K562 (cell line): ENCODE data around the gene NINJ2.

Experiments
- CEBPB ChIP-seq: fragments of 450-650 bp; IDR thresholded peaks from 2 replicates; pipeline ENCODE4 v1.6.1; 2016; ENCODE audit warnings: missing genetic modification characterization, missing compliant biosample characterization
- NR2C2 ChIP-seq, 2 experiments: fragments of 200-800 bp in 1 of 2; sonication (Bioruptor generic) in 1 of 2; sonication (generic) in 1 of 2; formaldehyde crosslinking in 1 of 2; IDR thresholded peaks; 2 replicates each; pipeline versions ENCODE4 v1.6.1 to v1.8.0; 2016 to 2022; ENCODE audit warnings: mild to moderate bottlenecking in 1 of 2, missing compliant biosample characterization in 1 of 2, missing genetic modification characterization in 1 of 2, missing genetic modification reagents in 1 of 2
- POLR2A ChIP-seq: fragments of 450-650 bp; conservative IDR thresholded peaks from 2 replicates; pipeline ENCODE4 v1.6.1; 2016
- RFX7 ChIP-seq: fragments of 250-450 bp; sonication (Bioruptor Pico); IDR thresholded peaks from 2 replicates; pipeline ENCODE4 v1.5.1; 2021; ENCODE audit warnings: mild to moderate bottlenecking
- ZNF232 ChIP-seq: sonication (generic); formaldehyde crosslinking; IDR thresholded peaks from 2 replicates; pipeline ENCODE4 v1.8.0; 2022; ENCODE audit warnings: mild to moderate bottlenecking, missing genetic modification reagents
- ZNF274 ChIP-seq: IDR thresholded peaks from 2 replicates; pipeline ENCODE4 v1.6.1; 2011; ENCODE audit warnings: low read depth, mild to moderate bottlenecking, low read length, moderate library complexity, borderline replicate concordance
- TF ChIP-seq, protein P1 (sequence below): fragments of 200-800 bp; sonication (Bioruptor generic); IDR thresholded peaks from 2 replicates; pipeline ENCODE4 v1.6.1; 2016; ENCODE audit warnings: missing genetic modification characterization, missing compliant biosample characterization
- TF ChIP-seq, protein P2 (sequence below): sonication (generic); formaldehyde crosslinking; IDR thresholded peaks from 2 replicates; pipeline ENCODE4 v1.9.0; 2022; ENCODE audit warnings: mild to moderate bottlenecking, missing genetic modification reagents
- TF ChIP-seq, protein P3 (sequence below): sonication (generic); formaldehyde crosslinking; IDR thresholded peaks from 2 replicates; pipeline ENCODE4 v1.4.0; 2020; ENCODE audit warnings: mild to moderate bottlenecking, missing genetic modification reagents
- TF ChIP-seq, protein P4 (sequence below), 3 experiments: IDR thresholded peaks in 2 of 3; conservative IDR thresholded peaks in 1 of 3; 2 replicates each; pipeline ENCODE4 v1.5.1; 2011 to 2012; ENCODE audit warnings: low read length in 3 of 3, mild to moderate bottlenecking in 3 of 3, control low read depth in 2 of 3, improper control_type of control experiment in 1 of 3, inconsistent platforms in 1 of 3, low read depth in 1 of 3, mixed read lengths in 1 of 3, moderate library complexity in 1 of 3; ENCODE audit not compliant: insufficient read depth in 2 of 3
- TF ChIP-seq, protein P5 (sequence below): fragments of 200-600 bp; sonication (generic); IDR thresholded peaks from one replicate; pipeline ENCODE4 v1.6.1; 2012; ENCODE audit warnings: mild to moderate bottlenecking, low read depth, low read length, inconsistent platforms

DNA sequence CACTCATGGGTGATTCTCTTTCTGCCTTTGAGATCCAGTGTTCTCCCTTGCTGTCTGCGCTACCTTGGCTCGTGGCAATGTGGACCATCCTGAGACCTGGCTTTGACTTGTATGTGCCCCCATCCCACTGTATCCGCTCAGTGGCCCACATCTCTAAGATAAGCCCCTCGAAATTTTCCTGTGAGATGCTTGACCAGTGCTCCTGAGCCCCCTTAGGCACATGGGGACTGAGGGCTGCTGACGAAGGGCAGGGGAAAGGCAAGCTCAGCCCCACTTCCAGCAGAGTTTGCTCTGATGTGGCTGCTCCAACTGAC, 1.5 kb upstream of the NINJ2 start:
- TF ChIP-seq, protein P1, sequence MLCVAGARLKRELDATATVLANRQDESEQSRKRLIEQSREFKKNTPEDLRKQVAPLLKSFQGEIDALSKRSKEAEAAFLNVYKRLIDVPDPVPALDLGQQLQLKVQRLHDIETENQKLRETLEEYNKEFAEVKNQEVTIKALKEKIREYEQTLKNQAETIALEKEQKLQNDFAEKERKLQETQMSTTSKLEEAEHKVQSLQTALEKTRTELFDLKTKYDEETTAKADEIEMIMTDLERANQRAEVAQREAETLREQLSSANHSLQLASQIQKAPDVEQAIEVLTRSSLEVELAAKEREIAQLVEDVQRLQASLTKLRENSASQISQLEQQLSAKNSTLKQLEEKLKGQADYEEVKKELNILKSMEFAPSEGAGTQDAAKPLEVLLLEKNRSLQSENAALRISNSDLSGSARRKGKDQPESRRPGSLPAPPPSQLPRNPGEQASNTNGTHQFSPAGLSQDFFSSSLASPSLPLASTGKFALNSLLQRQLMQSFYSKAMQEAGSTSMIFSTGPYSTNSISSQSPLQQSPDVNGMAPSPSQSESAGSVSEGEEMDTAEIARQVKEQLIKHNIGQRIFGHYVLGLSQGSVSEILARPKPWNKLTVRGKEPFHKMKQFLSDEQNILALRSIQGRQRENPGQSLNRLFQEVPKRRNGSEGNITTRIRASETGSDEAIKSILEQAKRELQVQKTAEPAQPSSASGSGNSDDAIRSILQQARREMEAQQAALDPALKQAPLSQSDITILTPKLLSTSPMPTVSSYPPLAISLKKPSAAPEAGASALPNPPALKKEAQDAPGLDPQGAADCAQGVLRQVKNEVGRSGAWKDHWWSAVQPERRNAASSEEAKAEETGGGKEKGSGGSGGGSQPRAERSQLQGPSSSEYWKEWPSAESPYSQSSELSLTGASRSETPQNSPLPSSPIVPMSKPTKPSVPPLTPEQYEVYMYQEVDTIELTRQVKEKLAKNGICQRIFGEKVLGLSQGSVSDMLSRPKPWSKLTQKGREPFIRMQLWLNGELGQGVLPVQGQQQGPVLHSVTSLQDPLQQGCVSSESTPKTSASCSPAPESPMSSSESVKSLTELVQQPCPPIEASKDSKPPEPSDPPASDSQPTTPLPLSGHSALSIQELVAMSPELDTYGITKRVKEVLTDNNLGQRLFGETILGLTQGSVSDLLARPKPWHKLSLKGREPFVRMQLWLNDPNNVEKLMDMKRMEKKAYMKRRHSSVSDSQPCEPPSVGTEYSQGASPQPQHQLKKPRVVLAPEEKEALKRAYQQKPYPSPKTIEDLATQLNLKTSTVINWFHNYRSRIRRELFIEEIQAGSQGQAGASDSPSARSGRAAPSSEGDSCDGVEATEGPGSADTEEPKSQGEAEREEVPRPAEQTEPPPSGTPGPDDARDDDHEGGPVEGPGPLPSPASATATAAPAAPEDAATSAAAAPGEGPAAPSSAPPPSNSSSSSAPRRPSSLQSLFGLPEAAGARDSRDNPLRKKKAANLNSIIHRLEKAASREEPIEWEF (CRISPR knock-in tag), result no peak
- TF ChIP-seq RFX7 (CRISPR knock-in tag), result no peak
- TF ChIP-seq ZNF274, result no peak
- TF ChIP-seq, protein P2, sequence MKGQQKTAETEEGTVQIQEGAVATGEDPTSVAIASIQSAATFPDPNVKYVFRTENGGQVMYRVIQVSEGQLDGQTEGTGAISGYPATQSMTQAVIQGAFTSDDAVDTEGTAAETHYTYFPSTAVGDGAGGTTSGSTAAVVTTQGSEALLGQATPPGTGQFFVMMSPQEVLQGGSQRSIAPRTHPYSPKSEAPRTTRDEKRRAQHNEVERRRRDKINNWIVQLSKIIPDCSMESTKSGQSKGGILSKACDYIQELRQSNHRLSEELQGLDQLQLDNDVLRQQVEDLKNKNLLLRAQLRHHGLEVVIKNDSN (CRISPR knock-in tag), result no peak
- TF ChIP-seq, protein P3, sequence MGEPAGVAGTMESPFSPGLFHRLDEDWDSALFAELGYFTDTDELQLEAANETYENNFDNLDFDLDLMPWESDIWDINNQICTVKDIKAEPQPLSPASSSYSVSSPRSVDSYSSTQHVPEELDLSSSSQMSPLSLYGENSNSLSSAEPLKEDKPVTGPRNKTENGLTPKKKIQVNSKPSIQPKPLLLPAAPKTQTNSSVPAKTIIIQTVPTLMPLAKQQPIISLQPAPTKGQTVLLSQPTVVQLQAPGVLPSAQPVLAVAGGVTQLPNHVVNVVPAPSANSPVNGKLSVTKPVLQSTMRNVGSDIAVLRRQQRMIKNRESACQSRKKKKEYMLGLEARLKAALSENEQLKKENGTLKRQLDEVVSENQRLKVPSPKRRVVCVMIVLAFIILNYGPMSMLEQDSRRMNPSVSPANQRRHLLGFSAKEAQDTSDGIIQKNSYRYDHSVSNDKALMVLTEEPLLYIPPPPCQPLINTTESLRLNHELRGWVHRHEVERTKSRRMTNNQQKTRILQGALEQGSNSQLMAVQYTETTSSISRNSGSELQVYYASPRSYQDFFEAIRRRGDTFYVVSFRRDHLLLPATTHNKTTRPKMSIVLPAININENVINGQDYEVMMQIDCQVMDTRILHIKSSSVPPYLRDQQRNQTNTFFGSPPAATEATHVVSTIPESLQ, result no peak
- no peak for TF ChIP-seq ZNF232
- TF ChIP-seq, protein P4, sequence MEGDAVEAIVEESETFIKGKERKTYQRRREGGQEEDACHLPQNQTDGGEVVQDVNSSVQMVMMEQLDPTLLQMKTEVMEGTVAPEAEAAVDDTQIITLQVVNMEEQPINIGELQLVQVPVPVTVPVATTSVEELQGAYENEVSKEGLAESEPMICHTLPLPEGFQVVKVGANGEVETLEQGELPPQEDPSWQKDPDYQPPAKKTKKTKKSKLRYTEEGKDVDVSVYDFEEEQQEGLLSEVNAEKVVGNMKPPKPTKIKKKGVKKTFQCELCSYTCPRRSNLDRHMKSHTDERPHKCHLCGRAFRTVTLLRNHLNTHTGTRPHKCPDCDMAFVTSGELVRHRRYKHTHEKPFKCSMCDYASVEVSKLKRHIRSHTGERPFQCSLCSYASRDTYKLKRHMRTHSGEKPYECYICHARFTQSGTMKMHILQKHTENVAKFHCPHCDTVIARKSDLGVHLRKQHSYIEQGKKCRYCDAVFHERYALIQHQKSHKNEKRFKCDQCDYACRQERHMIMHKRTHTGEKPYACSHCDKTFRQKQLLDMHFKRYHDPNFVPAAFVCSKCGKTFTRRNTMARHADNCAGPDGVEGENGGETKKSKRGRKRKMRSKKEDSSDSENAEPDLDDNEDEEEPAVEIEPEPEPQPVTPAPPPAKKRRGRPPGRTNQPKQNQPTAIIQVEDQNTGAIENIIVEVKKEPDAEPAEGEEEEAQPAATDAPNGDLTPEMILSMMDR (IDR thresholded peaks at IDR 0.05 in 2 of 3, conservative IDR thresholded peaks at IDR 0.05 in 1 of 3; ENCODE audit: insufficient read depth in 2 of 3, low read depth in 1 of 3, low read length in 3 of 3), result no peak
- TF ChIP-seq POLR2A, result no peak
- TF ChIP-seq, protein P5, sequence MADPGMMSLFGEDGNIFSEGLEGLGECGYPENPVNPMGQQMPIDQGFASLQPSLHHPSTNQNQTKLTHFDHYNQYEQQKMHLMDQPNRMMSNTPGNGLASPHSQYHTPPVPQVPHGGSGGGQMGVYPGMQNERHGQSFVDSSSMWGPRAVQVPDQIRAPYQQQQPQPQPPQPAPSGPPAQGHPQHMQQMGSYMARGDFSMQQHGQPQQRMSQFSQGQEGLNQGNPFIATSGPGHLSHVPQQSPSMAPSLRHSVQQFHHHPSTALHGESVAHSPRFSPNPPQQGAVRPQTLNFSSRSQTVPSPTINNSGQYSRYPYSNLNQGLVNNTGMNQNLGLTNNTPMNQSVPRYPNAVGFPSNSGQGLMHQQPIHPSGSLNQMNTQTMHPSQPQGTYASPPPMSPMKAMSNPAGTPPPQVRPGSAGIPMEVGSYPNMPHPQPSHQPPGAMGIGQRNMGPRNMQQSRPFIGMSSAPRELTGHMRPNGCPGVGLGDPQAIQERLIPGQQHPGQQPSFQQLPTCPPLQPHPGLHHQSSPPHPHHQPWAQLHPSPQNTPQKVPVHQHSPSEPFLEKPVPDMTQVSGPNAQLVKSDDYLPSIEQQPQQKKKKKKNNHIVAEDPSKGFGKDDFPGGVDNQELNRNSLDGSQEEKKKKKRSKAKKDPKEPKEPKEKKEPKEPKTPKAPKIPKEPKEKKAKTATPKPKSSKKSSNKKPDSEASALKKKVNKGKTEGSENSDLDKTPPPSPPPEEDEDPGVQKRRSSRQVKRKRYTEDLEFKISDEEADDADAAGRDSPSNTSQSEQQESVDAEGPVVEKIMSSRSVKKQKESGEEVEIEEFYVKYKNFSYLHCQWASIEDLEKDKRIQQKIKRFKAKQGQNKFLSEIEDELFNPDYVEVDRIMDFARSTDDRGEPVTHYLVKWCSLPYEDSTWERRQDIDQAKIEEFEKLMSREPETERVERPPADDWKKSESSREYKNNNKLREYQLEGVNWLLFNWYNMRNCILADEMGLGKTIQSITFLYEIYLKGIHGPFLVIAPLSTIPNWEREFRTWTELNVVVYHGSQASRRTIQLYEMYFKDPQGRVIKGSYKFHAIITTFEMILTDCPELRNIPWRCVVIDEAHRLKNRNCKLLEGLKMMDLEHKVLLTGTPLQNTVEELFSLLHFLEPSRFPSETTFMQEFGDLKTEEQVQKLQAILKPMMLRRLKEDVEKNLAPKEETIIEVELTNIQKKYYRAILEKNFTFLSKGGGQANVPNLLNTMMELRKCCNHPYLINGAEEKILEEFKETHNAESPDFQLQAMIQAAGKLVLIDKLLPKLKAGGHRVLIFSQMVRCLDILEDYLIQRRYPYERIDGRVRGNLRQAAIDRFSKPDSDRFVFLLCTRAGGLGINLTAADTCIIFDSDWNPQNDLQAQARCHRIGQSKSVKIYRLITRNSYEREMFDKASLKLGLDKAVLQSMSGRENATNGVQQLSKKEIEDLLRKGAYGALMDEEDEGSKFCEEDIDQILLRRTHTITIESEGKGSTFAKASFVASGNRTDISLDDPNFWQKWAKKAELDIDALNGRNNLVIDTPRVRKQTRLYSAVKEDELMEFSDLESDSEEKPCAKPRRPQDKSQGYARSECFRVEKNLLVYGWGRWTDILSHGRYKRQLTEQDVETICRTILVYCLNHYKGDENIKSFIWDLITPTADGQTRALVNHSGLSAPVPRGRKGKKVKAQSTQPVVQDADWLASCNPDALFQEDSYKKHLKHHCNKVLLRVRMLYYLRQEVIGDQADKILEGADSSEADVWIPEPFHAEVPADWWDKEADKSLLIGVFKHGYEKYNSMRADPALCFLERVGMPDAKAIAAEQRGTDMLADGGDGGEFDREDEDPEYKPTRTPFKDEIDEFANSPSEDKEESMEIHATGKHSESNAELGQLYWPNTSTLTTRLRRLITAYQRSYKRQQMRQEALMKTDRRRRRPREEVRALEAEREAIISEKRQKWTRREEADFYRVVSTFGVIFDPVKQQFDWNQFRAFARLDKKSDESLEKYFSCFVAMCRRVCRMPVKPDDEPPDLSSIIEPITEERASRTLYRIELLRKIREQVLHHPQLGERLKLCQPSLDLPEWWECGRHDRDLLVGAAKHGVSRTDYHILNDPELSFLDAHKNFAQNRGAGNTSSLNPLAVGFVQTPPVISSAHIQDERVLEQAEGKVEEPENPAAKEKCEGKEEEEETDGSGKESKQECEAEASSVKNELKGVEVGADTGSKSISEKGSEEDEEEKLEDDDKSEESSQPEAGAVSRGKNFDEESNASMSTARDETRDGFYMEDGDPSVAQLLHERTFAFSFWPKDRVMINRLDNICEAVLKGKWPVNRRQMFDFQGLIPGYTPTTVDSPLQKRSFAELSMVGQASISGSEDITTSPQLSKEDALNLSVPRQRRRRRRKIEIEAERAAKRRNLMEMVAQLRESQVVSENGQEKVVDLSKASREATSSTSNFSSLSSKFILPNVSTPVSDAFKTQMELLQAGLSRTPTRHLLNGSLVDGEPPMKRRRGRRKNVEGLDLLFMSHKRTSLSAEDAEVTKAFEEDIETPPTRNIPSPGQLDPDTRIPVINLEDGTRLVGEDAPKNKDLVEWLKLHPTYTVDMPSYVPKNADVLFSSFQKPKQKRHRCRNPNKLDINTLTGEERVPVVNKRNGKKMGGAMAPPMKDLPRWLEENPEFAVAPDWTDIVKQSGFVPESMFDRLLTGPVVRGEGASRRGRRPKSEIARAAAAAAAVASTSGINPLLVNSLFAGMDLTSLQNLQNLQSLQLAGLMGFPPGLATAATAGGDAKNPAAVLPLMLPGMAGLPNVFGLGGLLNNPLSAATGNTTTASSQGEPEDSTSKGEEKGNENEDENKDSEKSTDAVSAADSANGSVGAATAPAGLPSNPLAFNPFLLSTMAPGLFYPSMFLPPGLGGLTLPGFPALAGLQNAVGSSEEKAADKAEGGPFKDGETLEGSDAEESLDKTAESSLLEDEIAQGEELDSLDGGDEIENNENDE, result no peak
- no peak for TF ChIP-seq NR2C2 (CRISPR knock-in tag; IDR thresholded peaks at IDR 0.05)
- no peak for TF ChIP-seq NR2C2 (tag; IDR thresholded peaks at IDR 0.05)
- no peak for TF ChIP-seq CEBPB (tag)
